ENCODE results near the gene NEK8. TPM values are rescaled to one million over a fixed set of nuclear protein-coding genes. Genes with fewer than 3 reads are reported as not detected.

NEK8 gene
- total RNA-seq, 1 donor from 2014 or later = 3.2 TPM

- intact Hi-C loops (cut with DNase I) = no loop called here
- no peaks in the 10 kb centered on the region for H3K36me3 ChIP-seq
- no peak for TF ChIP-seq CTCF (IDR thresholded peaks at IDR 0.05)
Measured at GRCh38 chr17:28737770-28738679, 9.4 kb downstream of the NEK8 start.

GRCh38 chr17:28738680-28739384 lies 10.2 kb downstream of the NEK8 start:
- intact Hi-C loops (cut with DNase I) = no loop called here
- H3K36me3 ChIP-seq = no peaks in the 10 kb centered on the region
- DNase-seq (ENCODE audit: low spot score in 2 of 2) = no peak
- peaks cover 0 to 10% of the 10 kb centered on the region in 2 donors for H3K4me1 ChIP-seq
- H3K9me3 ChIP-seq = no peaks in the 10 kb centered on the region
- H3K4me3 ChIP-seq = no peak overlapping the region
- no peaks in the 10 kb centered on the region for H3K27me3 ChIP-seq
- TF ChIP-seq CTCF (IDR thresholded peaks at IDR 0.05) = no peak
- H3K27ac ChIP-seq = no peak overlapping the region

More at GRCh38 chr17:28737770-28738679, 9.4 kb downstream of the NEK8 start:
- no peak overlapping the region for H3K27ac ChIP-seq
- H3K9me3 ChIP-seq = no peaks in the 10 kb centered on the region
- peaks cover 0 to 5% of the 10 kb centered on the region in 2 donors for H3K4me1 ChIP-seq
- no peak for DNase-seq (ENCODE audit: low spot score in 2 of 2)
- no peaks in the 10 kb centered on the region for H3K27me3 ChIP-seq
- H3K4me3 ChIP-seq = no peak overlapping the region

DNA sequence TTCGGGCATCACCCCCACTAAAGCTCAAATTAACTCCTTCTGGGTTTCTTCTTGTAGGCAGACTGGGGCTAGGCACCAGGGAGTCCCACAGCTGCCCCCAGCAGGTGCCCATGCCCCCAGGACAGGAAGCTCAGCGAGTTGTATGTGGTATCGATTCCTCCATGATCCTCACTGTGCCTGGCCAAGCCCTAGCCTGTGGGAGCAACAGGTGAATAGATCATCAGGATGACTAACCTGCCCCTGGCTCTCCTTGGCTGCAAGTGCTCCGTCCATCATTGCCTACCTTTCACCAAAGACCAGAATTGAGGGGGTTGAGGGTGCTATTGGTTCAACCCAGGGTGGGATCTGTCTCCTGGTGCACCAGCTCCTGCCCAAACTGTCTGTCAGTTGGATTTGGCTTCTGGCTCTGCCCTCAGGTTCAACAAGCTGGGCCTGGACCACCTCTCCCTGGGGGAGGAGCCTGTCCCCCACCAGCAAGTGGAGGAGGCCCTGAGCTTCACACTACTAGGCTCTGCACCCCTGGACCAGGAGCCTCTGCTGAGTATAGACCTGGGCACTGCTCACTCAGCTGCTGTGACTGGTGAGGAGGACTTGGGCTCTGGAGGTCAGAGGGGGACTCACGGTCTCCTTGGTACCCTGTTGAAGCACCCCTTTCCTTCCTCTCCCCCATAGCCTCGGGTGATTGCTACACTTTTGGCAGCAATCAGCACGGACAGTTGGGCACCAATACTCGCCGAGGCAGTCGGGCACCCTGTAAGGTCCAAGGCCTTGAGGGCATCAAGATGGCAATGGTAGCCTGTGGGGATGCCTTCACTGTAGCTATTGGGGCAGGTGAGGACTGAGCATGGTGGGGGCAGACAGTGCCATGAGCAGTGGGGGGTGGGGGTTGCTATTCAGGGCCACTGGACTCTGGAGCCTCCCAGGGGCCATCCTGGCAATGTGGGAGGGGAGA lies 12.1 kb downstream of the NEK8 start:
- DNase-seq (ENCODE audit: low spot score in 2 of 2) = no peak
- Histone ChIP-seq H3K4me3 (no peak overlapping the region), H3K27ac (no peak overlapping the region), H3K36me3 (no peaks in the 10 kb centered on the region), H3K27me3 (no peaks in the 10 kb centered on the region), H3K9me3 (no peaks in the 10 kb centered on the region), H3K4me1 (peaks cover 8 to 21% of the 10 kb centered on the region in 2 donors)
- TF ChIP-seq CTCF (IDR thresholded peaks at IDR 0.05) = no peak
- intact Hi-C loops (cut with DNase I) = no loop called here

DNA sequence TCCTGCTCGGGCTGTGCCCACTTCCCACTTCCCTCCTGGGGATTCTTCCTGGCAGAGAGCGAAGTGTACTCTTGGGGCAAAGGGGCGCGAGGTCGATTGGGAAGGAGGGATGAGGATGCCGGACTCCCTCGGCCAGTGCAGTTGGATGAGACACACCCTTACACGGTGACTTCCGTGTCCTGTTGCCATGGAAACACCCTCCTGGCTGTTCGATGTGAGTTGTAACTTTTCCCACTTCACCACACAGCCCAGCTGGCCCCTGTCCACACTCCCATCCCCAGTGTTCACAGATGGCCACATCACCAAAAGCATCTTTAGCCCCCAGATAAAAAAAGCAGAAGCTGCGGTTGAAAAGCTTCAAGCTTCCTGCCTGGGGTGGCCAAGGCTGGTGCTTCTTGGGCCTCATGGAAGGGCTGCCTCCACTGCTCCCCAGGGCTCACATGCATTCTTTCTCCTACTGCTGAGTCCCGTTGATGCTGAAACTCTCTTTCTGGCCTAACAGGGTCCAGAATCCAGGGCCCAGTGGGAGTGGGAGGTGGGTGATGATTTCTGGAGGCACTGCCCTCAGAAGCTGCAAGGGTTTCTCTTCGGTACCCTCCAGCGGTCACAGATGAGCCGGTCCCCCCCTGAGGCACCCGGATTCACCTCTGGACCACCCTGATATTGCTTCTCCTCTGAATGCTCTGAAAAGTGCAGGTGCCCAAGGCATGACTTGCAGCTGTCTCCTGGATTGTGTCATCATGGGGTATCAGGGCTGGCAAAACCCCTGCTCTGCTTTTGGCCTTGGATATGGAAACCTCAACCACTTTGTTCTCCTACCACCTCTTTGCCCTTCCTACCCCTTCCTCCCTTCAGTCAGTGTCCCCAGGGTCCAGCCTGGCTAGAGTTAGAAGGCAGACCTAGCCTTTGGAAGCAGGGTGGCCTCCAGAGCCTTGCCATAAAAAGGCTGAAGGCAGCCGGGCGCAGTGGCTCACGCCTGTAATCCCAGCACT lies 13.1 kb downstream of the NEK8 start:
- intact Hi-C loops (cut with DNase I) = no loop called here
- no peak for DNase-seq (ENCODE audit: low spot score in 2 of 2)
- peak overlapping the region in 1 of 2 donors; percentile 18 for H3K27ac ChIP-seq
- H3K9me3 ChIP-seq = no peaks in the 10 kb centered on the region
- H3K27me3 ChIP-seq = no peaks in the 10 kb centered on the region
- no peak overlapping the region for H3K4me3 ChIP-seq
- no peaks in the 10 kb centered on the region for H3K36me3 ChIP-seq
- peaks cover 12 to 30% of the 10 kb centered on the region in 2 donors for H3K4me1 ChIP-seq
- TF ChIP-seq CTCF (IDR thresholded peaks at IDR 0.05) = no peak

All from ascending aorta (tissue), 2 donors.